ENCODE results near the gene KRI1. TPM values are rescaled to one million over a fixed set of nuclear protein-coding genes. Genes with fewer than 3 reads are reported as not detected.
"Not testable (repeated sequence)": the region's sequence is repeated elsewhere in the genome, so short reads cannot be mapped to it uniquely, and the experiment has no call there.

KRI1 gene
- polyA plus RNA-seq, 4 donors = 26.1 to 39.2 (median 33.6) TPM

- DNase-seq (ENCODE audit: low read depth in 4 of 4, low spot score in 3 of 4) = no peak
Observed at GRCh38 chr19:10551698-10552301, 14.0 kb downstream of the KRI1 start.

- not testable (repeated sequence) for DNase-seq (ENCODE audit: low read depth in 4 of 4, low spot score in 3 of 4)
Observed at GRCh38 chr19:10551006-10551405, 14.8 kb downstream of the KRI1 start.

GRCh38 chr19:10550336-10550735, 15.5 kb downstream of the KRI1 start:
- no peak for DNase-seq (ENCODE audit: low read depth in 4 of 4, low spot score in 3 of 4)

- DNase-seq (ENCODE audit: low read depth in 4 of 4, low spot score in 3 of 4) = no peak
Observed at GRCh38 chr19:10549733-10550132, 16.1 kb downstream of the KRI1 start.

- no peak for DNase-seq (ENCODE audit: low read depth in 4 of 4, low spot score in 3 of 4)
Observed at GRCh38 chr19:10548746-10549276, 17.0 kb downstream of the KRI1 start.

- DNase-seq (ENCODE audit: low read depth in 4 of 4, low spot score in 3 of 4) = no peak
Observed at GRCh38 chr19:10546817-10547216, 19.0 kb downstream of the KRI1 start.

GRCh38 chr19:10544753-10545251, 21.0 kb downstream of the KRI1 start:
- DNase-seq (ENCODE audit: low read depth in 4 of 4, low spot score in 3 of 4) = no peak

GRCh38 chr19:10544242-10544752, 21.5 kb downstream of the KRI1 start:
- DNase-seq (ENCODE audit: low read depth in 4 of 4, low spot score in 3 of 4) = no peak

- no peak for DNase-seq (ENCODE audit: low read depth in 4 of 4, low spot score in 3 of 4)
Observed at GRCh38 chr19:10543420-10544241, 22.2 kb downstream of the KRI1 start, which contains the start of gene ATG4D. Gene ATG4D (plus strand): TSS chr19:10543904. CDS start chr19:10544091, 187 bp downstream.

- no peak for DNase-seq (ENCODE audit: low read depth in 4 of 4, low spot score in 3 of 4)
Observed at GRCh38 chr19:10543059-10543419, 22.8 kb downstream of the KRI1 start.

- not testable (repeated sequence) for DNase-seq (ENCODE audit: low read depth in 4 of 4, low spot score in 3 of 4)
Observed at GRCh38 chr19:10539016-10539415, 26.8 kb downstream of the KRI1 start.

GRCh38 chr19:10538204-10538983, 27.4 kb downstream of the KRI1 start:
- DNase-seq (ENCODE audit: low read depth in 4 of 4, low spot score in 3 of 4) = no peak

- no peak for DNase-seq (ENCODE audit: low read depth in 4 of 4, low spot score in 3 of 4)
Observed at GRCh38 chr19:10537668-10538067, 28.1 kb downstream of the KRI1 start.

- no peak for DNase-seq (ENCODE audit: low read depth in 4 of 4, low spot score in 3 of 4)
Observed at GRCh38 chr19:10535613-10536012, 30.2 kb downstream of the KRI1 start.

- DNase-seq (ENCODE audit: low read depth in 4 of 4, low spot score in 3 of 4) = no peak
Observed at GRCh38 chr19:10533646-10534386, 32.0 kb downstream of the KRI1 start.

- no peak for DNase-seq (ENCODE audit: low read depth in 4 of 4, low spot score in 3 of 4)
Observed at GRCh38 chr19:10532457-10532856, 33.4 kb downstream of the KRI1 start.

GRCh38 chr19:10526887-10527286, 38.9 kb downstream of the KRI1 start:
- DNase-seq (ENCODE audit: low read depth in 4 of 4, low spot score in 3 of 4) = not testable (repeated sequence)

GRCh38 chr19:10525636-10526035, 40.2 kb downstream of the KRI1 start:
- DNase-seq (ENCODE audit: low read depth in 4 of 4, low spot score in 3 of 4) = no peak

GRCh38 chr19:10523135-10523636, 42.6 kb downstream of the KRI1 start:
- no peak for DNase-seq (ENCODE audit: low read depth in 4 of 4, low spot score in 3 of 4)

All from left renal pelvis (tissue), 4 donors.